ENCODE measurements around the gene ZNF534.
A peak's percentile ranks its signal among the peaks of the same experiment; 100 is the strongest.
"Not testable (repeated sequence)": the region's sequence is repeated elsewhere in the genome, so short reads cannot be mapped to it uniquely, and the experiment has no call there.

ZNF534 gene

DNA sequence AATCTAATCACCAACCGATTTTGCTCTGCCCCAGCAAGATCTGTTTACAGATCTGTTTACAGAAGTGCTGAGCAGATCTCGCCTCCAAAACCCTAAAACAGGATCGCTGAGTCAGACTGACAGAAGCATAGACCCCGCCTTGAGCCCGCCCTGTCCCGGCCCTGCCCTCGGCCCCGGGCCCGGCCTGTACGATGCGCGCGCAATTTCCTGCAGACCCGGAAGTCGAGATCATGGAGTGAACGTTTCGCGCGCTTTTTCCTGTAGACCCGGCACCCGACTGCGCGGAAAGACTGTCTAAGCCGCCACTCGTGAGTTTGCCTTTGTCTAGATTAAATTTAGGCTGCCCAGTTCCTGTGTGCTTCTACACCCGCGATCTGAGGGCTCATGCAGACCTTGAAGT is at the start of gene ZNF534:
Gene ZNF534, plus strand, starts transcription at position 212 of the 400 bp plus-strand sequence. CDS start 2,327 bp downstream, outside the sequence.
- DNase-seq (ENCODE audit: low spot score), result no peak

DNA sequence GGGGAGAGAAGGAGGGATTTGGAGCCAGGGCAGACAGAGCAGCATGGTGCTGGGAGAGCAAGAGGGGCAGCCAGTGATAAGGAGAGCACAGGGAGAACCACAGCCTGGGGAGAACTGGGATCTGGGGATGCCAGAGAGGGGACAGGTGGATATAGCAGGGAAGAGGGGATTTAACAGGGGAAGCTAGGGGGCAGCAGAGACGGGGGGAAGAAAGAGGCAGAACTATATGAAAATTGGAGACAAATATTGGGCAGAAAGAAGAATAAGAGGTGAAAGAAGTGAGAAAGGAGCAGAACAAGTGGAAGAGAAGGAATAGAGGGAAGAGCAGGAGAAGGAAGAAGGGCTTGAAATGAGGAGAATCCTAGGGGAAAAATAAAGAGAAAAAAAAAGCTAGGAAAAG is 37.8 kb upstream of the ZNF534 start:
- peak; percentile 35 for DNase-seq (ENCODE audit: low spot score)

DNA sequence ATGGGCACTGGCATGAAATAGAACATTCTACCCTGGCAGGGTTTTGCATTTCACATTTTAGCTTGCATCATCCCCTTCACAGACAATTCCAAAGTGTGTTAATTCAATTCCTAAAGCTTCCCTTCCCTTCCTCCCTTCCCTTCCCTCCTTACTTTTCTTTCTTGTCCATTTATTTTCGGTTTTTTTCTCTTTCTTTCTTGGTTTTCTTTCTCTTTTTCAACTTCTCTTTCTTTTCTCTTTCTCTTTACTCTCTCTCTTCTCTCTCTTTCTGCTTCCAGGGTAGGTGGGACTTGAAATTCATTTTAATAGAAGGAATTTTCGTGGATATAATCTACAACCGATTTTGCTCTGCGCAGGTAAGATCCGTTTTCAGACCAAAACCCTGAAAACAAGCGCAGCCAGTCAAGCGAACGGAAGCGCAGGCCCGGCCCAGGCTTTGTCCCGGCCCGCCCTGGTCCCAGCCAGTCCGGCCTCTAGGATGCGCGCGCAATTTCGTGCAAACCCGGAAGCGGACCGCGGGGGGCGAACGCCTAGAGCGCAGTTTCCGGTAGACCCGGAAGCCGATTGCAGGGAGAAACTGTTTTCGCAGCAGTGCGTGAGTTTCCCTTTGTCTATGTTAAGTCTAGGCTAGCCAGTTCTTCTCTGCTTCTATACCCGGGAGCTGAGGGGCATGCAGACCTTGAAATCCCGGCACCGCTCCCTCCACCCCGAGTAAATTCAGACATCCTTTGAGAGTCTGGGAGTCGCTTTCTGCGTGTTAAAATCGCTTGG is 31.5 kb upstream of the ZNF534 start, which contains the start of gene ZNF528:
Gene ZNF528, plus strand, starts transcription at position 540 of the 771 bp plus-strand sequence. CDS start 4,165 bp downstream, outside the sequence.
- peak; percentile 76 for DNase-seq (ENCODE audit: low spot score)

DNA sequence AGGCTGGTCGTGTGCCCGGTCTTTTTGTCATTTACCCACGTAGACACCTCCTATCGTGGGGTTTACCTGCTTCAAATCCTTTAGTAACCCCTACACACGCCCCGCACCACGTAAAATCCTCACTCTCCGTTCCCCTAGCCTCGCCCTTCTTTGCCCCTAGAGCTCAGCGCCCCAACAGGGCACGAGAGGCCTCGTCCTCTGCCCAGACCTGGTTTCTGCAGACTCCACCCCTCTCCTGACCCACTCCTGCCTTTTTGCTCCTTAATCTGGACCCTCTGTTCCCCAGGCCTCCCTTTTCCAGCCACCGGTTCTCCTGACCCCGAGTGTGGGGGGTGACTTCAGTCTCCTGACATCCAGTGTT is 30.9 kb upstream of the ZNF534 start:
- DNase-seq (ENCODE audit: low spot score), result peak; percentile 12

DNA sequence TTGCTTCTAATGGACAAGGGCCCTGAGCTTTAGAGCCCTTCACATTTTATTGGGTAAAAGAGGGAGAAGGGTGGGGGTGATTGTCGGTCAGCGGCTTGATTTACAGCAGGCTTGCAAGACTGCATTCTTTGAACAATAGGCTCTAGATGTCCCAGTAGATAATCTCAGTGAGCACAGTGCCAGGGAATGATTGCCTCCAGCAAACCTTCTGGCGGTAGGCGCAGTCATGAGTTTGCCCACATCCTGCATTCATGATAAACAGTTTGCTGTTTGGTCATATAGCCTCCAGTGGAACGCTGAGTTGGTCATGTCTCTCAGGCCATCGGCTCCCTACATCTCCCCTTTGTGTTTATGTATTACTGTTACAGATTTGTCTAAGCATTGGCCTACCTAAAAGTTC is 18.7 kb upstream of the ZNF534 start:
- no peak for DNase-seq (ENCODE audit: low spot score)

DNA sequence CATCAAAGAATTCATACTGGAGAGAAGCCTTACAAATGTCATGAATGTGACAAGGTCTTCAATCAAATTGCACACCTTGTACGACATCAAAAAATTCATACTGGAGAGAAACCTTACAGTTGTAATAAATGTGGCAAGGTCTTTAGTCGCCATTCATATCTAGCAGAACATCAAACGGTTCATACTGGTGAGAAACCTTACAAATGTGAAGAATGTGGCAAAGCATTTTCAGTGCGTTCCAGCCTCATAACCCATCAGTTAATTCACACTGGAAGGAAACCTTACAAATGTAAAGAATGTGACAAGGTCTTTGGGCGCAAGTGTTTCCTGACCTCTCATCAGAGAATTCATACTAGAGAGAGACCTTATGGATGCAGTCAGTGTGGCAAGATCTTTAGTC is 13.2 kb upstream of the ZNF534 start:
- DNase-seq (ENCODE audit: low spot score), result no peak

DNA sequence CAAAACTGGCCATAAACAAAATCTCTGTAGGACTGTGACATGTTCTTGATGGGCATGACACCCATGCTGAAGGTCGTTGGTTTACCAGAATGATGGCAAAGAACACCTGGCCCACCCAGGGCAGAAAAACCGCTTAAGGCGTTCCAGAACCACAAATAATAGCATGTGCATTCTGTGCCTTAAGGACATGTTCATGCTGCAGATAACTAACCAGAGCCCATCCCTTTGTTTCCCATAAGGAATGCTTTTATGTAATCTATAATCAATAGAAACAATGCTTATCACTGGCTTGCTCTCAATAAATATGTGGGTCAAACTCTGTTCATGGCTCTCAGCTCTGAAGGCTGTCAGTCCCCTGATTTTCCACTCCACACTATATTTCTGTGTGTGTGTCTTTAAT is 13.2 kb downstream of the ZNF534 start:
- no peak for DNase-seq (ENCODE audit: low spot score)

DNA sequence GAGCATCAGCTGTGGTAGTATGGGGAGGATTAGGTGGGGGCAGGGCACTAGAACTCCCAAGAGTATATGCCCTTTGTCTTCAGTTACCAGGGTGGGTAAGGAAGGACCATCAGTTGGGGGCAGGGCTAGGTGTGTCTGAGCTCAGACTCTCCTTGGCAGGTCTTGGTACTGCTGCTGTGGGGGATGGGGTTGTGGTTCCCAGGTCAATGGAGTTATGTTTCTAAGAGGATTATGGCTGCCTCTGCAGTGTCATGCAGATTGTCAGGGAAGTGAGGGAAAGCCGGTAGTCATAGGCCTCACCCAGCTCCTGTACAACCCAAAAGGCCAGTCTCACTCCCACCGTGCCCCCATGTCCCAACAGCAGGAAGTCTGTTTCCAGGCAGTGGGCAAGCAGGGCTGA is 15.6 kb downstream of the ZNF534 start:
- no peak for DNase-seq (ENCODE audit: low spot score)

DNA sequence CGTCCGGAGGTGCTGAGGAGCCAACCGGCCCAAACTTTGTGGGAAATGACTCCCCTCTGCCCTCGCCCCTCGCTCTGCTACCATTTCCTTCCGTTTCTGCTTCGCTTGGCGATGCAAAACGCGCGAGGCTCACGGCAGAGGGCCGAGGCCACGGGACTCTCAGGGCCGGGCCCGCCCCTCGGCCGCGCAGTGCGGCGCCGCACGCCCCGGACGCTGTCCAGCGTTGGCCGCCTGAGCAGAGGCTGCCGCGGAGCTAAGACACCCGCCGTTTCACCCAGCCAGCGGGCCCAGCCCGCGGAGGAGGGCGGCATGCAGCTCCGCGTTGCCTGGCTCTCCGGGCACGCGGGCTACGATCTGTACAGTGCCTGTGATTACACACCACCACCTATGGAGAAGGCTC is 22.3 kb downstream of the ZNF534 start:
- no peak for DNase-seq (ENCODE audit: low spot score)

DNA sequence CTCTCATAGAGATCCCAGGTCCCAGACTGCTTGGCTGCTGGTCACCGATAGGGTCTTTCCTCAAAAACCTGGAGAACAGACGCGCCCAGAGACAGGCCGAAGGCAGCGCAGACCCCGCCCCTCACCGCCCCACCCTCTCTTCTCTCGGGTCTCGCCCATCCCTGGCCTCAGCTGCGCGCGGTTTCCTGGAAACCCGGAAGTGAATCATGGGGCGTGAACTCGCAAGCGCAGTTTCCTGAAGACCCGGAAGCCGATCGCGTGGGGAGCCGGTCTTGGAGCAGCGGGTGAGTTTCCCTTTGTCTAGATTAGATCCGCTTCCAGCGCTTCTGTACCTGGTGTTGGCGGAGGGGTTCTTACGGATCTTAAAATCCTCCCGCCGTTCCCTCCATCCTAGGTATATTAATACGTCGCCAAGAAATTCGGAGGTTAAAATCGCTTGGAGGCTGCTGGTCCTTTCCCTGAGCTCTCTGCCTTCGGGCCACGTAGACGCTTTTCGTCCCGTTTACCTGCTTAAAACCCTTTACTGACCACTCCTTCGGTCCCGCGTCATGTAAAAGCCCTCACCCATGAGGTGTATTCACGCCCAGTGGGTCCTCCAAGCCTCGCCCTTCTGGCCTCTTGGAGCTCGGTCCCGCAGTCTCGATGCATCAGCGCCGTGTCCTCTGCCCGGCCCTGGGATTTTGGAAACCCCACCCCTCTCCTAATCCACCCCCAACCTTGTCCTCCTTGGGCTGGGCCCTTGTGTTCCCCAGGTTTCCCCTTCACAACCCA is 24.6 kb downstream of the ZNF534 start, which contains the start of gene ZNF578:
Gene ZNF578, plus strand, starts transcription at position 230 of the 771 bp plus-strand sequence. CDS start 48,293 bp downstream, outside the sequence.
- DNase-seq (ENCODE audit: low spot score), result peak; percentile 87

DNA sequence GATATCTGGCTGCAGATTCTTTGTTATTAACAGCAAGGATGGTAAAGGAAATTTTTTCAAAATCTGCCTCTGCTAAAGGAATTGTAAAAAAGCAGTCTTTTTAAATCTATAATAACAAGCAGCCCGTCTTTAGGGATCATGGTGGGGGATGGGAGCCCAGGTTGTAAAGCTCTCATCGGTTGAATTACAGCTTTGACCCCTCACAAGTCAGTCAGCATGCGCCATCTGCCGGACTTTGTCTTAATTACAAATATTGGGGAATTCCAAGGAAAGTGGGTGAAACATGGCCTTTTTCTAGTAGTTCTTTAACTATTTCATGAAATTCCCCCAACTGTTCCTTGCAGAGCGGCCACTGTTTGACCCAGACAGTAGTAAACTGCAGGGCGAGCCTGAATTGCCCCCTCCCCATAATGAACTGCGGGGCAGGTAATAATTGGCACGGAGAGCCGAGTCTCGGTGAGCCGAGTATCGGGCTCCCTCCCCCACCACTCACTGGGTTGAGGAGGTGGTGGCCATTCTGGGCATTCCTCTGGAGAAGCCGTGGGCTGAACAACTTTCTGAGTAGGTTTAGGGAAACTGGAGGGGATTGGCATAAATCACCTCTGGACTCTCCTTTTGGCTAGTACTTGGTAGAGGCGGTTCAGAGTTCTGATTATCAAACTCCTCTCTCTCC is 36.0 kb downstream of the ZNF534 start:
- peak; percentile 53 for DNase-seq (ENCODE audit: low spot score)

DNA sequence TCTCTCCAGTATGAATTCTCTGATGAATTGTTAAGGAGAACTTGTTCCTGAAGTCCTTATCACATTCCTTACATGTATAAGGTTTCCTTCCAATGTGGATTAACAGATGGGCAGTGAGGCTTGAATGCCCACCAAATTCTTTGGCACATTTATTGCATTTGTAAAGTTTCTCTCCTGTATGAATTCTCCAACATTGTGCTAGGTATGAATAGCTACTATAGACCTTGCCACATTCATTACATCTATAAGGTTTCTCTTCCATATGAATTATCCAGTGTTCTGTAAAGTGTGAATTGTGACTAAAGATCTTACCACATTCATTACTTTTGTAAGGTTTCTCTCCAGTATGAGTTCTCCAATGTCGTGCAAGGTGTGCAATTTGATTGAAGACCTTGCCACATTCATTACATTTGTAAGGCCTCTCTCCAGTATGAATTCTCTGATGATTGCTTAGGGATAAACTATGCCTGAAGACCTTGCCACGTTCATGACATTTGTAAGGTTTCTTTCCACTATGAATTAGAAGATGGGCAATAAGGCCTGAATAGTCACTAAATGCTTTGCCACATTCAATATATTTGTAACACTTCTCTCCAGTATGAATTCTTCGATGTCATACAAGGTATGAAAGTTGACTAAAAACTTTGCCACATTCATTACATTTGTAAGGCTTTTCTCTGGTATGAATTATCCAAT is 44.9 kb downstream of the ZNF534 start:
- no peak for DNase-seq (ENCODE audit: low spot score)

DNA sequence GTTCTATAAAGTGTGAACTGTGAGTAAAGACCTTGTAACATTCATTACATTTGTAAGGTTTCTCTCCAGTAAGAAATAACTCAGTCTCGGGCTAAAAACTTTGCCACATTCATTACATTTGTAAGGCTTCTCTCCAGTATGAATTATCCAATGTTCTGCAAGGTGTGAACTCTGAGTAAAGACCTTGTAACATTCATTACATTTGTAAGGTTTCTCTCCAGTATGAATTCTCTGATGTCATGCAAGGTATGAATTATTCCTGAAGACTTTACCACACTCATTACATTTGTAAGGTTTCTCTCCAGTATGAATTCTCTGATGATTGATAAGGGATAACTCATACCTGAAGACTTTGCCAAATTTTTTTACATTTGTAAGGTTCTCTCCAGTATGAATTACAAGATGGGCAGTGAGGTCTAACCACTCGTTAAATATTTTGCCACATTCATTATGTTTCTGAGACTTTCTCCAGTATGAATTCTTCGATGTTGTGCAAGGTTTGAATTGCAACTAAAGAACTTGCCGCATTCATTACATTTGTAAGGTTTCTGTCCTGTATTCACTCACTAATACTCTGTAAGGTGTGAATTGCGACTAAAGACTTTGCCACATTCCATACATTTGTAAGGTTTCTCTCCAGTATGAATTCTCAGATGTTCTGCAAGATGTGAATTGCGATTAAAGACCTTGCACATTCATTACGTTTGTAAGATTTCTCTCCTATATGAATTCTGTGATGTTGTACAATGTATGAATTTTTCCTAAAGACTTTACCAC is 45.6 kb downstream of the ZNF534 start:
- no peak for DNase-seq (ENCODE audit: low spot score)

DNA sequence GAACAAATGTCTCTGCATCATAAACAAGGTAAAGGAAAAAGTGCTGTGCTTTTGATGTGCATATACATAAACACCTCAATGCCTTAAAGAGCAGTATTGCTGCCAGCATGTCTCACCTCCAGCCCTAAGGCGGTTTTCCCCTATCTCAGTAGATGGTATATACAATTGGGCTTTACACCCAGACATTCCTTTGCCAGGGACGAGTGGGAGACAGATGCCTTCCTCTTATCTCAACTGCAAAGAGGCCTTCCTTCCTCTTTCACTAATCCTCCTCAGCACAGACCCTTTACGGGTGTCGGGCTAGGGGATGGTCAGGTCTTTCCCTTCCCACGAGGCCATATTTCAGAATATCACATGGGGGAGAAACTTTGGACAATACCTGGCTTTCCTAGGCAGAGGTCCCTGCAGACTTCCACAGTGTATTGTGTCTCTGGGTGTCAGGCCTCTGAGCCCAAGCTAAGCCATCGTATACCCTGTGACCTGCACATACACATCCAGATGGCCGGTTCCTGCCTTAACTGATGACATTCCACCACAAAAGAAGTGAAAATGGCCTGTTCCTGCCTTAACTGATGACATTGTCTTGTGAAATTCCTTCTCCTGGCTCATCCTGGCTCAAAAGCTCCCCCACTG is 55.3 kb downstream of the ZNF534 start:
- not testable (repeated sequence) for DNase-seq (ENCODE audit: low spot score)

DNA sequence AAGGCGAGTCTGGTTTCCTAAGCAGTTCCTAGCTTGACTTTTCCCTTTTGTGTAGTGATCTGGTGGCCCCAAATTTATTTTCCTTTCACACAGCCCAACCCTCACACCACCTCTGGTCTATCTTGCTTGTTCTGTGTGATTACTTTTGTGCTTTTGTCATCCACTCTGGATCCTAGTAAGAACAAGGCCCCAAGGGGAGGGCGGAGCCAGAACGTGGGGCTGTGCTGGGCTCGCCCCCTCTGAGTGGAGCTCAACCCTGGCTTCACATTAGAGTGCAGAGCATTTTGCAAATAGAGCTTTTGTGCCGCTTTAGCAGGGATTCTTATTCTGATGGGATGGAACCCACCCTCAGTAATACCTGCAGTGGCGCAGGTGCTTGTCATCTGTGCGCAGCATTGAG is 56.1 kb downstream of the ZNF534 start:
- not testable (repeated sequence) for DNase-seq (ENCODE audit: low spot score)

DNA sequence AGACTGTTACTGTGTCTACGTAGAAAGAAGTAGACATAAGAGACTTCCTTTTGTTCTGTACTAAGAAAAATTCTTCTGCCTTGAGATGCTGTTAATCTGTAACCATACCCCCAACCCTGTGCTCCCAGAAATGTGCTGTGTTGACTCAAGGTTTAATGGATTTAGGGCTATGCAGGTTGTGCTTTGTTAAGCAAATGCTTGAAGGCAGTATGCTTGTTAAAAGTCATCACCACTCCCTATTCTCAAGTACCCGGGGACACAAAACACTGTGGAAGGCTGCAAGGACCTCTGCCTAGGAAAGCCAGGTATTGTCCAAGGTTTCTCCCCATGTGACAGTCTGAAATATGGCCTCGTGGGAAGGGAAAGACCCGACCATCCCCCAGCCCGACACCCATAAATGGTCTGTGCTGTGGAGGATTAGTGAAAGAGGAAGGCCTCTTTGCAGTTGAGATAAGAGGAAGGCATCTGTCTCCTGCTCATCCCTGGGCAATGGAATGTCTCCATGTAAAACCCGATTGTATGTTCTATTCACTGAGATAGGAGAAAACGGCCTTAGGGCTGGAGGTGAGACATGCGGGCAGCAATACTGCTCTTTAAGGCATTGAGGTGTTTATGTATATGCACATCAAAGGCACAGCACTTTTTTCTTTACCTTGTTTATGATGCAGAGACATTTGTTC is 56.8 kb downstream of the ZNF534 start:
- DNase-seq (ENCODE audit: low spot score), result not testable (repeated sequence)

DNA sequence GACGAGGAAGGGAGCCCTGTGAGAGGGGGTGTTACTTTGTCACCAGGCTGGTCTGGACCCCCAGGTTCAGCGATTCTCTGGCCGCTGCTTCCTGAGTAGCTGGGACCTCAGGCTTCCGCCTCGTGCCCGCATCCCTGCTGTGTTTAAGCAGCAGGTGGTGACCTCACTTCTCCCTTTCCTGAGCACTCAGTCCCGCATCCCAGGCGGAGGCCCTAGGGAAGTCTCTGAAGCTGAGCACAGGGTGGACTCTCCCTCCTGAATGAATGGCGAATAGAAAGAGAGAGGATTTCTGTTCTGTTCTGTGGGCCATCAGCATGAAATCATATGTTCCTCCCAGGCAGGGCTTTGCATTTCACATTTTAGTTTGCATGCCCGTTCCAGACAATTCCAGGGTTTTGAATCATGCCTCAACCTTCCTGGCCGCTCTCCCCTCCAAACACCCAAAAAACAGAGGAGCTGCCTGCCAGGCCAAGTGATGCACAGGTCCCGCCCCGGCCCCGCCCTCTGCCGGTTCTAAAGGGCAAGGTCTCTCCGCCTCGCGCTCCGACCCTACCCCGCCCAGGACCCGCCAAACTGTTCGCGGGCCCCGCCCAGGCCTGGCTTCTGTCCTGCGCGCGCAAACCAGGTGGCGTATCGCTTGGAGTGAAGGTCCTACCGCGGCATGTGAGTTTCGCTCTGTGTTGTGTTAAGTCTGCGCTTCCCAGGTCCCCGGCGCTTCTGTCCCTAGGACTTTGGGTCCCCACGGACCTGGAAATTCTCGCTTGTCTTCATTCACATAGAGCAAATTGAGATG is 63.4 kb downstream of the ZNF534 start:
- peak; percentile 89 for DNase-seq (ENCODE audit: low spot score)

DNA sequence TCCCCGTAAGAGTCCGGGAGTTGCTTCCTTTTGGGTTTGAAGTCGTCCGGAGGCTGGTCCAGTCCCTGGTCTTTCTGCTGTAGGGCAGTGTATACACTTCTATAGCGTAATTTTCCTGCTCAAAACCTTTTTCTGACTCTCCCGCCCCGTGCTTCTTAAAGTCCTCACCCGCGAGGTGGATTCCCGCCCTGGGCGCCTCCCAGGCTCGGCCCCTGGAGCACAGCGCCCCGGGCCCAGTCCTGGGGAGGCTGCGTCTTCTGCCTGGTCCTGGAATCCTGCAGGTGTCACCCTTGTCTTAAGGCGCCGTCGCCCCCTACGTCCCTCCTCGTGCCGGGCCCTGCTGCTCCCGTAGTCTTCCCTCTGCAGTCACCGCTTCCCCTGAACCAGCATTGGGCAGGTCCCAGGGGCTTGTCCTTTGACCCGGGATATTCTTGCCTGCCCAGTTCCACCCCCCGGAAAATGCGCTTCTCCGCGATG is 64.1 kb downstream of the ZNF534 start:
- DNase-seq (ENCODE audit: low spot score), result peak; percentile 67

DNA sequence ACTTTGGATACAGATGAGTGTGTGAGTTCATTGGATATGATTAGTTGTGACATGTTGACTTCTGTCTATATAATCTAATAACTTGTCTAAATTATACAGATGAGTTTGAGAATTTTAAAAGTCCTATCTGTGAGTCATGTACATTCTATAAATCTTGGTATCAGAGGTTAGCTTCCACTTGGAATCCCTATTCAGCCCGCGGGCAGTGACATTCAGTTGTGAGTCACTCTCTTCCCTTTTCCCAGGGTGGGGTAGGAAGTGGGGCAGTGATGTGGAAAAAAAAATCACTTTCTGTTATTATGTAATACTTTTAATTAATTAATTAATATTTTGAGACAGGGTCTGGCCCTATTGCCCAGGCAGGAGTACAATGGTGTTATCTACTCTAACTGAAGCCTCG is 65.6 kb downstream of the ZNF534 start:
- DNase-seq (ENCODE audit: low spot score), result no peak
